ENCODE measurements around the gene ALDH1A1.

Gene ALDH1A1

DNA sequence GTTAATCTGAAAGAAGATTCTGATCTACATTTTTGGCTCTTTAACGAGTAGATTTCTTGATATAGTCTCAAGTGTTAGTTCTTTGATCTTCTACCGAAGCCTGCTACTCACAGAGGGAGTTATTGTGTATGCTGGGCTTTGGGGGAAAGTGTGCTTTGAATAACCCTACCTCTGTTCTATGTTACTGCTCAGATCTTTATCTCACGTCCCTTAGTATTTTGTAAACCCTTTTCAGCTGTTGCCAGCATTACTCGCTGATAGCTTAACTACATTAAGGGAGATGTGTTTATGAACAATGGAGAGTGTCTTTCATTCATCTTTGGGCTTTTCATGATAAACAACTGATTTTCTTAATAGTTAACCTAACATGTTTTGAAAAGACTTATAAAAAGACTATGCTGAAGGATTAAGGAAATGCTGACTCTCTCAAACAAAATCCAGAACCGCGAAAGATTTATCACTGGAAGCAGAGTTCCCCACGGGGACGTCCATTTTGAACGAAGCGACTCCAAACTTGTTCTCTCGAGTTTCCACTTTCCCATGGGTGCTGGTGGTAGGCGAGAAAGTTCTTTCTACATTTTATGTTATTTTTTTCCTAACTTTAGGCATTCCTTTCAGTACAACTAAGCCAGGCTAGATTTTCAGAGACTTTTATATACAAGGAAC lies 27.9 kb upstream of the ALDH1A1 start:
- ChIA-PET POLR2A (no interaction called here), CTCF (no interaction called here)
- no peak for DNase-seq (ENCODE audit: extremely low spot score)
- TF ChIP-seq SUZ12 (IDR thresholded peaks at IDR 0.05) (no peak), BHLHE40 (IDR thresholded peaks at IDR 0.05; ENCODE audit: borderline replicate concordance) (no peak), ELF4 (IDR thresholded peaks at IDR 0.05) (no peak), ZNF384 (IDR thresholded peaks at IDR 0.05) (no peak), TARDBP (IDR thresholded peaks at IDR 0.05) (no peak), SP1 (IDR thresholded peaks at IDR 0.05) (no peak), PKNOX1 (IDR thresholded peaks at IDR 0.05) (no peak), CTBP1 (IDR thresholded peaks at IDR 0.05; ENCODE audit: borderline replicate concordance) (no peak)

- no peak for TF ChIP-seq NFRKB (IDR thresholded peaks at IDR 0.05)
- no peak for TF ChIP-seq SP1 (IDR thresholded peaks at IDR 0.05)
- no peak for TF ChIP-seq ARNT (IDR thresholded peaks at IDR 0.05)
- TF ChIP-seq TARDBP (IDR thresholded peaks at IDR 0.05): no peak
- TF ChIP-seq PKNOX1 (IDR thresholded peaks at IDR 0.05): no peak
- no peak for TF ChIP-seq HDGF (IDR thresholded peaks at IDR 0.05; ENCODE audit: borderline replicate concordance)
- TF ChIP-seq CTBP1 (IDR thresholded peaks at IDR 0.05; ENCODE audit: borderline replicate concordance): no peak
- no peak for TF ChIP-seq FOXK2 (IDR thresholded peaks at IDR 0.05)
- TF ChIP-seq ZNF384 (IDR thresholded peaks at IDR 0.05): no peak
- no peak for TF ChIP-seq L3MBTL2 (conservative IDR thresholded peaks at IDR 0.05)
- no peak for TF ChIP-seq LEF1 (IDR thresholded peaks at IDR 0.05; ENCODE audit: borderline replicate concordance)
- no peak for TF ChIP-seq SUZ12 (IDR thresholded peaks at IDR 0.05)
- ChIA-PET POLR2A (no interaction called here), CTCF (no interaction called here)
- no peak for DNase-seq (ENCODE audit: extremely low spot score)
Observed at GRCh38 chr9:72980183-72980582, 27.3 kb upstream of the ALDH1A1 start.

DNA sequence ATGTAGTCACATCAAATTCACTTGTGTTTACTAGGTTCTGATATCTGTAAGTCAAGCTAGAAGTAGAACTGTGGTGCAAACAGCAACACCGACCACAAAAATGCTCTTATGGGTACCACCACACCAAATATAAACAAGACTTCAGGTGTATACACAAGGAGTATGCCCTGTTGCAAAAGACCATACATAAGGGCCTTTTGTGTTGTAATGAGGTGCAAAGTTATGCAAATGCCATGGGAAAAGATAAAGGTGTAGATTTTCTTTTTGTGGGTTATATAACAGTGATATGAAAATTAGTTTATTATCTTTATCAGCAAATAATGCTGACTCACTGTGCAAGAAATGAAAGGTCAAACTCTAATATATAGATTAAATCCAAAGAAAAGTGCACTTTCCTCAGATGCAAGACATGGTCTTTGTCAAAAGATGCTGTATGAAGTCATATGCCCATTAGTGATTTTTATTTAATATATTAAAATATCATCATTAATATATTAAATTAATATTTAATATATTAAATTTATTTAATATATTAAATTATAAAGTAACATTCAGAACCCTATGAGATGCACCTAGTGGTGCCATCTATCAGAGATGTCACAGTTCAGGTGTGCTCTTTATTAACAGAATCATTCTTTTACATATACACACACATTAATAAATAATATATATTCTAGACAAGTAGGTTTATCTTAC lies 26.7 kb upstream of the ALDH1A1 start:
- TF ChIP-seq LEF1 (IDR thresholded peaks at IDR 0.05; ENCODE audit: borderline replicate concordance): no peak
- no peak for TF ChIP-seq ELF4 (IDR thresholded peaks at IDR 0.05)
- no peak for TF ChIP-seq CTBP1 (IDR thresholded peaks at IDR 0.05; ENCODE audit: borderline replicate concordance)
- POLR2A ChIA-PET: no interaction called here
- no peak for DNase-seq (ENCODE audit: extremely low spot score)
- CTCF ChIA-PET: no interaction called here

GRCh38 chr9:72978744-72979143 lies 25.9 kb upstream of the ALDH1A1 start:
- TF ChIP-seq LEF1 (IDR thresholded peaks at IDR 0.05; ENCODE audit: borderline replicate concordance): no peak
- no peak for TF ChIP-seq CTBP1 (IDR thresholded peaks at IDR 0.05; ENCODE audit: borderline replicate concordance)
- TF ChIP-seq ZNF384 (IDR thresholded peaks at IDR 0.05): no peak
- TF ChIP-seq FOXK2 (IDR thresholded peaks at IDR 0.05): no peak
- TF ChIP-seq NFRKB (IDR thresholded peaks at IDR 0.05): no peak
- no peak for TF ChIP-seq FOXA1 (IDR thresholded peaks at IDR 0.05)
- TF ChIP-seq FOXM1 (IDR thresholded peaks at IDR 0.05; ENCODE audit: borderline replicate concordance): no peak
- no peak for TF ChIP-seq ELF4 (IDR thresholded peaks at IDR 0.05)
- TF ChIP-seq L3MBTL2 (conservative IDR thresholded peaks at IDR 0.05): no peak
- no peak for TF ChIP-seq PKNOX1 (IDR thresholded peaks at IDR 0.05)
- no peak for TF ChIP-seq SP1 (IDR thresholded peaks at IDR 0.05)
- TF ChIP-seq BHLHE40 (IDR thresholded peaks at IDR 0.05; ENCODE audit: borderline replicate concordance): no peak
- TF ChIP-seq HDGF (IDR thresholded peaks at IDR 0.05; ENCODE audit: borderline replicate concordance): no peak
- no peak for TF ChIP-seq TARDBP (IDR thresholded peaks at IDR 0.05)
- no peak for TF ChIP-seq ARNT (IDR thresholded peaks at IDR 0.05)
- no peak for TF ChIP-seq SUZ12 (IDR thresholded peaks at IDR 0.05)
- ChIA-PET CTCF (no interaction called here), POLR2A (no interaction called here)
- DNase-seq (ENCODE audit: extremely low spot score): no peak

- POLR2A ChIA-PET: no interaction called here
- TF ChIP-seq FOXA1 (IDR thresholded peaks at IDR 0.05) (no peak), ELF4 (IDR thresholded peaks at IDR 0.05) (no peak), ZNF384 (IDR thresholded peaks at IDR 0.05) (no peak), BHLHE40 (IDR thresholded peaks at IDR 0.05; ENCODE audit: borderline replicate concordance) (no peak), PKNOX1 (IDR thresholded peaks at IDR 0.05) (no peak), LEF1 (IDR thresholded peaks at IDR 0.05; ENCODE audit: borderline replicate concordance) (no peak), HDGF (IDR thresholded peaks at IDR 0.05; ENCODE audit: borderline replicate concordance) (no peak), FOXM1 (IDR thresholded peaks at IDR 0.05; ENCODE audit: borderline replicate concordance) (no peak), SP1 (IDR thresholded peaks at IDR 0.05) (no peak), TARDBP (IDR thresholded peaks at IDR 0.05) (no peak), FOXK2 (IDR thresholded peaks at IDR 0.05) (no peak), ARNT (IDR thresholded peaks at IDR 0.05) (no peak), L3MBTL2 (conservative IDR thresholded peaks at IDR 0.05) (no peak), SUZ12 (IDR thresholded peaks at IDR 0.05) (no peak), CTBP1 (IDR thresholded peaks at IDR 0.05; ENCODE audit: borderline replicate concordance) (no peak)
- CTCF ChIA-PET: no interaction called here
- no peak for DNase-seq (ENCODE audit: extremely low spot score)
Observed at GRCh38 chr9:72977670-72978069, 24.8 kb upstream of the ALDH1A1 start.
